ENCODE data around the gene KRTAP10-9.
"Not testable (repeated sequence)": the region's sequence is repeated elsewhere in the genome, so short reads cannot be mapped to it uniquely, and the experiment has no call there.

KRTAP10-9 gene

DNA sequence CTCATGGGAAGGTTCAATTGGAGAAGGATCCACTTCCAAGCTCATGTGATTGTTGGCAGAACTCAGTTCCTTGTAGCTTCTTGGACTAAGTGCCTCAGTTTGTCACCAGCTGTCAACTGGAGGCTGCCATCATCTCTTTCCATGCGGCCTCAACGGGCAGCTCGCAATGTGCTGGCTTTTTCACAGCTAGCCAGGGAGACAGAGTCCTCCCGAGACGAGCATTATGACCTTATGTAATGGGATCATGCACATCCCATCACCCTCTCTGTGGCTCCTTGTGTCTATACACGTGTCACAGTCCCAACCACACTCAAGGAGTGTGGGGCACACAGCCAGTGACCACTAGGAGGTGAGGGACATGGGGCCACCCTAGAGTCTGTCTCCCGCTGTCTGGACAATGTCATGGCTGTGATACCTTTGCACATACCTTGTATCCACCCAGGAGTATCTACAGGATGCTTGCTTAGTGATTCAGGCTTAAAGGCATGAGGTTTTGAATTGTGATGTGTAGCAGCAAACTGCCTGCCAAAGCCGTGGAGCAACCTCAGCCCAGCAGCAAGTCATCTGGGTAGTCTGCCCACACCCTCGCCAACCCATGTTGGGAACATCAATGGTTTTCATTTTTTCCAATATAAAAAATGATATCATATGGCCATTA, 30.7 kb upstream of the KRTAP10-9 start:
- DNase-seq: no peak

DNA sequence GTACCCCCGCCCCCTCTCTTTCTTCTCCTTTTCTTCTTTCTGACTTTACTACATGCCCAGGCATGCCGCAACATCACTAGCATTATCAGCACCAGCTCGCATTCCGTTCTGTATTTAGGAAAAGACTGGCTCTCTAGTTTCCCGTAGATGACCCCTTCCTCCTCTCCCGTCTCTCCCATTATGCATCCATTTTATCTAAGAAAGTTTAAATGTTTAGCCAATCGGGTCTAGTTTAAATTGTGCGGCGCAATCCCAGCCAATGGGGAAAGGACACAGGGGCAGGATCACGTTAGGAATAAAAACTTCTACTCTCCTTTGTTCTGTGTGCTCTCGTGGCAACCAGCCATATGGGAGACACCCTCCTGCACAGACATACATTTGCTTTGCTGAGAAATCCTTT, 28.8 kb upstream of the KRTAP10-9 start:
- DNase-seq: no peak

DNA sequence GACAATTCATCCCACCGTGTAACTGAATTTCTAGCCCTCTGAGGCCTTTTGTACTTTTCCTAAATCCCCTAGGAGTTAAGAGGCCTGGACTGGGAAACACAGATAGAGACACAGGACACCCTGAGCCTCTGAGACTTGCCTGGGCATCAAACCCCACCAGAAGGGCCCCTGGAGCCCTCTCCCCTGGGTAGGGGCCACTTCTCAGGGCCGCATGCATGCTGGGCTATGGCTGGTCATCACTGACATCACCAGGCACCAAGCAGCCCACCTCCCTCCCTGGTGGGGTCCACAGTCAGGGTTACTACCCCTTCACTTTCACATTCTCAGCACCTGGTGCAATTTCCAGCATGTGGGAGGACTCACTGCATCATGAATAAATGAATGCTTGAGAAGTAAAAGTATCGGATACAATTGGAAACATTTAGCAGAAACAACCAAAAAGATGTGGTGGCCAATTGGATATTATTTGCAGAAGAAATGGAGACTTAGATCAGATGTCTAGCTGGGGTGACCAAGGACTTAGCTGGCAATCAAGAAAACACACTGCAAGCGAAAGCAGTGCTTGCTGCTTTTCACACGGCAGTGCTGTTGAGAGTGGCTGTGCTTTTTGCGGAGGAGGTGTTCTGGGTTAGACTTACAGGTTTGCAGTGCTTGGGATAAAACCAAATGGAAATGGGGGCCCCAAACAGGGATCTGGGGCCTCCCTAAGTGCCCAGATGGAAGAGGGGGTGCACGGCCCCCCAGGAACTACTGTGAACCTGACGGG, 27.4 kb upstream of the KRTAP10-9 start:
- no peak for DNase-seq

DNA sequence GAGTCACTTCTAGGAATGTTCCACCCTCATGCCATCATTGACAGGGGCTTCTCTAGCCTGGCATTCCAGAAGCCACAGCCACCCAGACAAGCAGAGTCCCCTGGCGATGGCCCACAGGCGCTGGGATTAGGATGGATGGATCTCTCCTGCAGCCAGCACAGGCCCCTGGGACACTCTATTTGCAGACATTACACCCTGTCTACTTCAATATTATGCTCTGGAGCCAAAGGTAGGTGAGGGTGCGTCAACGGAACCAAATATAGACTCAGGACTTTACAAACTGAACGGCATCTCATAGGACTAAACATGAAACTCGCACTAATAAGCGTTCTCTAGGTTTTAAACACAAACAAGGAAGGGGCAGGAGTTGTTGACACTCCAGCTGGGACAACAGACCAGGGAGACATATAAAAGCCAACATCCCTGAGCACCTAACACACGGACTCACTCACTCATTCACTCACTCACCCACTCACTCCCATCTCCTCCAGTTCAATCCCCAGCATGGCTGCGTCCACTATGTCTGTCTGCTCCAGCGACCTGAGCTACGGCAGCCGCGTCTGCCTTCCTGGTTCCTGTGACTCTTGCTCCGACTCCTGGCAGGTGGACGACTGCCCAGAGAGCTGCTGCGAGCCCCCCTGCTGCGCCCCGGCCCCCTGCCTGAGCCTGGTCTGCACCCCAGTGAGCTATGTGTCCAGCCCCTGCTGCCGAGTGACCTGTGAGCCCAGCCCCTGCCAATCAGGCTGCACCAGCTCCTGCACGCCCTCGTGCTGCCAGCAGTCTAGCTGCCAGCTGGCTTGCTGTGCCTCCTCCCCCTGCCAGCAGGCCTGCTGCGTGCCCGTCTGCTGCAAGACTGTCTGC, 26.5 kb upstream of the KRTAP10-9 start, which contains the start of gene KRTAP10-7:
KRTAP10-7 (plus strand) TSS at position 480 of the 861 bp plus-strand sequence; CDS start at position 505, 25 bp downstream.
- not testable (repeated sequence) for DNase-seq

DNA sequence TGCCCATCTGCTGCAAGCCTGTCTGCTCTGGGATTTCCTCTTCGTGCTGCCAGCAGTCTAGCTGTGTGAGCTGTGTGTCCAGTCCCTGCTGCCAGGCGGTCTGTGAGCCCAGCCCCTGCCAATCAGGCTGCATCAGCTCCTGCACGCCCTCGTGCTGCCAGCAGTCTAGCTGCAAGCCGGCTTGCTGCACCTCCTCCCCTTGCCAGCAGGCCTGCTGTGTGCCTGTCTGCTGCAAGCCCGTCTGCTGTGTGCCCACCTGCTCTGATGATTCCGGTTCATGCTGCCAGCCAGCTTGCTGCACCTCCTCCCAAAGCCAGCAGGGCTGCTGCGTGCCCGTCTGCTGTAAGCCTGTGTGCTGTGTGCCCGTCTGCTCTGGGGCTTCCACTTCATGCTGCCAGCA, 25.8 kb upstream of the KRTAP10-9 start:
- DNase-seq: not testable (repeated sequence)

DNA sequence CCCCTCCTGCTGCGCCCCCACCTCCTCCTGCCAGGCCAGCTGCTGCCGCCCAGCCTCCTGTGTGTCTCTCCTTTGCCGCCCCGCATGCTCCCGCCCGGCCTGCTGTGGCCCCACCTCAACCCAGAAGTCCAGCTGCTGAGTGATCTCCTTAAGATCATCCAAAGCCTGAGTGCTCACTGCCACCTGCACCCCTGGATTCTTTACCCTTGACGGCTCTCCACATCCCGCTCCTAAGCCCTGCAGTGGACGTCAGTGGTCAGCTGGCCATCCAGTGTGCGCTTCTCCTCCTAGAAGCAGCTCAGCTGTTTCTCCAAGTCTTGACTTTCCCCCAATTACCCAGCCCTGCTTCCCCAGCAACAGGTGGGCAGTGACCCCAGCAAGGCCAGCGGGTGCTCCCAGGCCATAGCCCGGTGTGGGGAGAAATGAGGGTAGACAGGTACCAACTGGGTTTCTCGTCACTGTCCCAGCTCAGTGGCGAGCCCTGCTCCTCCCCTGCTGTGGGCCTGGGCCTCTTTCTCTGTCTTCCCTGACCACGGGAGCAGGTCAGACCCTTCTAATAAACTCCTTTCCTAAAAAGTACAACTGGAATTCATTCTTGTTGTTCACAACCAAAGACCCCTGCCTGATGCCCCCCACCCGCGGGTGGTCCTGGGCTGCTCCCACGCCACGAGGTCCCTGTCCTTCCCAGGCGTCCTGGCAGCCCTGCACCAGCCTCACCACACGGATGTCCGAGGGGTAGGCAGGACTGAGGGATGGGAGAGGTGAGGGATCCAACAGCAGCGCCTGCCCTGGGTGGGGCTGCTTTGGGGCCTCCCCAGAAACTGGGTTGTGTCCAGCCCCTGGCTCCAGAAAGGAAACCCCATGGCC, 25.1 kb upstream of the KRTAP10-9 start:
- no peak for DNase-seq

DNA sequence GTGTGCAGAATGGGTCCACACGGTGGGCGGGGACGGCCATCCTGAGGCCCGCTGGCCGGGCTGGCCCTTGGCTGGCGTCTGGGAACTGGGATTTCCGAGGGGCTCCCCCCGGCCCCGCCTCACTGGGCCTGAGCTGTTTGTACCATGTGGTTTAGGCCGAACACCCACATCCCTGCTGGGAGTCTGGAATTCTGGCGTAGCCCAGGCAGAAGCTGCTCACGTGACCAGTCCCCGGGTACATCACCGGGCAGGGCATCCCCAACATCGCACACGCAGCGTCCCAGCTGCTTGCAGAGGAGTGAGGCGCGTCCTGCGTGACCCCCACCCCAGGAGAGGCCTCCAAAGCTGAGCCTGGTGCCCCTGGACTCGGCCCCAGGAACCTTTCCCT, 24.4 kb upstream of the KRTAP10-9 start:
- DNase-seq: no peak

DNA sequence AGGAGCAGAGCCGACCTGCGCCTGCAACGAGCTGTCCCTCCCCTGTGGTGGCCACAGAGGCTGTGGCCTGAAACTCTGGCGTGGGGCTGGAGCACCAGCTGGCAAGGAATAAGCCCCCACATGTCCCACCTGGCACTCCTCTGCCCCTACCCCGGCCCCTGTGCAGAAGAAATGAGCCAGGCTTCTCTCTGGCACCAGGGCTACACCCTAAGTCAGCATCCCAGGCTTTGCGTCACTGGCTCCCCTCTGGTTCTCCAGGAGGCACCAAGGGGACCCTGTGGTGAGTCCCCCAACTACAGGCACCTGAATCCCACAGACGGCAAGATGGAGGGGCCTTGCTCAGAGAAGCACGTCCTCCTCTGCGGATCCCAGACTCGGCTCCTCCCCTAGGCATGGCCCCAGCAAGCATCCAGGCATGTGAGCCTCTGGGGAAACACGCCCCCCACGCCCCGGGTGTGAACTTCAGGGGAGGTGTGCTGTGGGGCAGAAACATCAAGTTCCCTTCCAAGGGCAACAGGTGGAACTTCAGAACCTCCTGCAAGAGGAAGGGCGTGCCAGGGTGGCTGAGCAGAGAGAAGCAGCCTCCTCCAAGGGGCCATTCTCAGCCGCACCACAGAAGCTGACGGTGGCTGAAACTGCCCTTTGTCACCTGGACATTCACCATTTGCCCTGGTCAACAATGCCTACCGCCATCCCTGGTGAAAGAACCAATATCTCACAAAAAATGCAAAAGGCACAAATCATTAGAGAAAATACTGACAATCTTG, 23.6 kb upstream of the KRTAP10-9 start:
- no peak for DNase-seq

DNA sequence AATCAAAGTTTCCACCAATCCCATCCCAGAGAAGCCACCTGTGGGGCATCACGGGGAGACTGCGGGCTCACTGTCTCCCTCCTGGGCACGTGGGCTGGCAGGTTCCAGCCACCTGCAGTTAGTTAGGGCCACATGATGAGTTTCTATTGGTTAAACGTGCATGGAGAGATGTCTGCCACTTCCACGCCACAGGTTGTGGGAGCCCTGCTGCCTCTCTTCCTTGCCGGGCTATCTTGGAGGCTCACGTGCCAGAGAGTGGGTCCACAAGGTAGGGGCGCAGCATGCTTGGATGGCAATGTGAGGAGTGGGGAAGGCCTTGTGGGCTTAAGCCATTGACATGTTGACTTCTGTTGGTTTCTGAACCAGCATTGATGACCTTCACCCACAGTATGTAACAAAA, 23.0 kb upstream of the KRTAP10-9 start:
- no peak for DNase-seq

DNA sequence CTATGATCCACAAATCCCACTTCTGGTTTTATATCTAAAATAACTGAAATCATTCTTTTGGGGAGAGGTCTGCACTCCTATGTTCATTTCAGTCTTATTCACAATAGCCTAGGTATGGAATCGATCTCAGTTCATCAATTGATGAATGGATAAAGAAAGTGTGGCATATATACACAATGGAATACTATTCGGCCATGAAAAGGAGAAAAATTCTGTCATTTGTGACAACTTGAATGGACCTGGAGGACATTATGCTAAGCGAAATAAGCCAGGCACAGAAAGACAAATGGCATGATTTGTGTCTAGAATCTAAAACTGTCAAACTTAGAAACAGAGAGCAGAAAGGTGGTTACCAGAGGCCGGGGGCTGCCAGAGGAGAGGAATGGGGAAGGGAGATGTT, 20.4 kb upstream of the KRTAP10-9 start:
- no peak for DNase-seq

DNA sequence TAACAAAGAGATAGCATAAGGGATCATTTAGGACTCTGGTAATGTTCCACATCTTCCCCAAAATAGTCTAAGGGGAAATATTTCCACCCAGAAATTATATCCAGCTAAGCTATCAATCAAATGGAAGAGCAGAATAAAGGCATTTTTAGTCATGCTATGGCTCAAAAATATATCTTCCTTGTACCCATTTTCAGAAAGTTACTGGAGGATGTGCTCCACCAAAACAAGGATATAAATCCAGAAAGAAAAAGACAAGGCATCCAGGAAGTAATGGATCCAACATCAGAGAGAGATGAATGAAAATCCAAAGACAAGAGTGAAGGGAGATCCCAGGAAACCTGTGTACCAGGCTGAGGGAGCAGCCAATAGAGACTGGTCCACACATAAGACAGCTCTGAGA, 17.7 kb upstream of the KRTAP10-9 start:
- DNase-seq: no peak

DNA sequence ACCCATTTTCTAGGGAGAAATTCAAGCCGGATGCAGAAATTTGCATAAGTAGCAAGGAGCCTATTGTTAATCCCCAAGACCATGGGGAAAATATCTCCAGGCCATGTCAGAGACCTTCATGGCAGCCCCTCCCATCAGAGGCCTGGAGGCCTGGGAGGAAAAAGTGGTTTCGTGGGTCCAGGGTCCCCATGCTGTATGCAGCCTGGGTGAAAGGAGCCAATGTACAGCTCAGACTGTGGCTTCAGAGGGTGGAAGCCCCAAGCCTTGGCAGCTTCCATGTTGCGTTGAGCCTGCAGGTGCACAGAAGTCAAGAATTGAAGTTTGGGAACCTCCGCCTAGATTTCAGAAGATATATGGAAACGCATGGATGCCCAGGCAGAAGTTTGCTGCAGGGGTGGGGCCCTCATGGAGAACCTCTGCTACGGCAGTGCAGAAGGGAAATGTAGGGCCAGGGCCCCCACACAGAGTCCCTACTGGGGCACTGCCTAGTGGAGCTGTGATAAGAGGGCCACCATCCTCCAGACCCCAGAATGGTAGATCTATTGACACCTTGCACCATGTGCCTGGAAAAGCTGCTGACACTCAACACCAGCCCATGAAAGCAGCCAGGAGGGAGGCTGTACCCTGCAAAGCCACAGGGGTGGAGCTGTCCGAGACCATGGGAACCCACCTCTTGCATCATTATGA, 16.6 kb upstream of the KRTAP10-9 start:
- not testable (repeated sequence) for DNase-seq

DNA sequence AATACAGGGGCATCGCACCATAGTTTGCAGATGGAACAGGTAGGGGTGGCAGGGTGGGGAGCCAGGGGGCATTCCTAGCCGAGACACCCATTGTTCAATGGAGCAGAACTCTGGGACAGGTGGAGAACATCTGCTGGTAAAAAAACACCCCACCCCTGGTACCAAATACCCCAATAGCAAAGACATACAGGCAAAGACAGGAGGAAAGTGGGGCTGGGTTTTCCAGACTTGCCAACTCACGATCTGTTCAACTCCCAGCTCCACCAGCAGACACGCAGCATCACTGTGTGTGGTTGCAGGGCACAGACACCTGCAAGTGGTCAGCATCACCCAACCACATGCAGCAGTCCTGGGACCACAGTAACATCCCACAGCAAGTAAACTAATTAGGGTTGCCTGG, 15.3 kb upstream of the KRTAP10-9 start:
- no peak for DNase-seq

DNA sequence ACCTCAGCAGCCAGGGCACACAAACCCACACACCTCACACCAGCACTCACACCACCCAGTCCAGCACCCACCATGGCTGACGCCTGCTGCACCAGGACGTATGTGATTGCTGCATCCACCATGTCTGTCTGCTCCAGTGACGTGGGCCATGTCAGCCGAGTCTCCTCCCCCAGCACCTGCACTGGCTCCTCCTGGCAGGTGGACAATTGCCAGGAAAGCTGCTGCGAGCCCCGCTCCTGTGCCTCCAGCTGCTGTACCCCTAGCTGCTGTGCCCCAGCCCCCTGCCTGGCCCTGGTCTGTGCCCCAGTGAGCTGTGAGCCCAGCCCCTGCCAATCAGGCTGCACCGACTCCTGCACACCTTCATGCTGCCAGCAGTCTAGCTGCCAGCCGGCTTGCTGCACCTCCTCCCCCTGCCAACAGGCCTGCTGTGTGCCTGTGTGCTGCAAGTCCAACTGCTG, 14.8 kb upstream of the KRTAP10-9 start, which contains the start of gene KRTAP10-8:
KRTAP10-8 (plus strand) TSS at position 51 of the 458 bp plus-strand sequence; CDS start at position 73, 22 bp downstream.
- DNase-seq: no peak

DNA sequence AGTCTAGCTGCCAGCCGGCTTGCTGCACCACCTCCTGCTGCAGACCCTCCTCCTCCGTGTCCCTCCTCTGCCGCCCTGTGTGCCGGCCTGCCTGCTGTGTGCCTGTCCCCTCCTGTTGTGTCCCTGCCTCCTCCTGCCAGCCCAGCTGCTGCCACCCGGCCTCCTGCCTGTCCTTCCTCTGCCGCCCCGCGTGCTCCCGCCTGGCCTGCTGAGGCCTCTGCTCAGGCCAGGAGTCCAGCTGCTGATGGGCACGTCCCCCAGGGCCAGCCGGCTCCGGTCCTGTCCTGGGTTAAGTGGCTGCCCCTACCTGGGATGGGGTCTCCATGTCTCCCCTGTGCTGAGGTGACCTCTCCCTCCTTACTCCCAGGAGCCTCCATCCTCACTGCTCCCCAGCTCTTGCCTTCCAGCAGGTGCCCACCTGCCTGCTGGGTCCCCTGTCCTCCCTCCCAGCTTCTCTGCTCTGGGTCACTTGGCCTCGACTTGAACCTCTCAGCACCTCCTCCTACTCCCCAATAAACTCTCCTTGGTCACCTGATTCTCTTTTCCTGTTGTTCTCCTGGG, 14.1 kb upstream of the KRTAP10-9 start:
- no peak for DNase-seq

DNA sequence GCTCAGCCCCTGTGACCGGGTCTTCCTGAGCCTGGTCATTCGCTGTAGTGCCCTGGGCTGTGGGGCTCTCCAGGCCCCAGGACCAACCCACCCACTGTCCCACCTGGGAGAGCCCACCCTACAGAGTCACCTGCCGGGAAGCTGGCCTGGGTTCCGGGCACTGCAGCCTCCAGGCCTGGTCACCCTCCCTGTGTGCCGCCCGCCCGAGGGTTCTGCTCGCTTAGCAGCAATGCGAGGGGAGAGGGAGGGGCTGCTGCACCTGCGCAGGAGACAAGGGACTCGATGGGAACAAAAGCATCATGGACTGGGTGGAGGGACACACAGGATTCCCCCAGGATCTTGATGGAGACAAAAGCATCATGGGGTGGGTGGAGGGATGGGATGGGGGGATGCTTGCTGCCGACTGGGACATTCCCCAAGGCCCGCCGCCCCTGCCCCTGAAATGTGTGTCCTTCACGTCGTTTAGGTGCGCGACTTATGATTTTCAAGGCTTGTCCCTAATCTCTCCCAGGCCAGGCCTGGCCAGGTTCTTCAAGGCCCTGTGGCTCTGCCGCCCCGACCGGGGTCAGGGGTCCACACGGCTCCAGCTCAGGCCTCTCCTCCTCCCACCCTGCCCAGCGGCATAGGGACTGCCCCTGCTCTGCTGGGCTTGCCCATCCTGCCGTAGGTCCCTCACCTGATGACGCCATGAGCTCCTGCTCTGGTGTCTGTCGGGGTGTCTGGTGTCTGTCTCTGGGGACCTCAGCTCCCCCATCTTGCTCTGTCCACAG, 13.3 kb upstream of the KRTAP10-9 start:
- DNase-seq: no peak

DNA sequence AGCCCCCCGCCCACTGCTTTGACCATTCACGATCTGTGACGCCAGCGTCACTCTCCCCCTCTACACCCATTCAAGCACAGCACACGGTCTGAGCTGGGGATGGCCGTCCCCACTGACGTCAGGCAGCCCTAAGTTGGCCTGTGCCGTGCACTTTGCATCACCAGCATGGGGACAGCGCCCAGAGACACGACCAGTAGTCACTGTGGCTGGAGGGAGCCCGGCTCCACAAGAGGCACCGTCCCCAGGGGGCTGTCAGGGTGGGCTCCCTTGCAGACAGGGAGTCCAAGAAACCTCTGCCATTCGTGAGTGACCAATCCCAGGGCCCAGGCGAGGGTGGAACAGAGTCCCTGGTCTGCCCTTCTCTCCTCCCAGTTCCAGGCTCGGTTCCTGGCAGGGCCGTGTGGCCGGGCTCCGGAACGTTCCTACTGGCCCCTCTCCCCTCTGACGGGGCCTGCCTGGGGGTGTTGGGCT, 12.7 kb upstream of the KRTAP10-9 start:
- no peak for DNase-seq

DNA sequence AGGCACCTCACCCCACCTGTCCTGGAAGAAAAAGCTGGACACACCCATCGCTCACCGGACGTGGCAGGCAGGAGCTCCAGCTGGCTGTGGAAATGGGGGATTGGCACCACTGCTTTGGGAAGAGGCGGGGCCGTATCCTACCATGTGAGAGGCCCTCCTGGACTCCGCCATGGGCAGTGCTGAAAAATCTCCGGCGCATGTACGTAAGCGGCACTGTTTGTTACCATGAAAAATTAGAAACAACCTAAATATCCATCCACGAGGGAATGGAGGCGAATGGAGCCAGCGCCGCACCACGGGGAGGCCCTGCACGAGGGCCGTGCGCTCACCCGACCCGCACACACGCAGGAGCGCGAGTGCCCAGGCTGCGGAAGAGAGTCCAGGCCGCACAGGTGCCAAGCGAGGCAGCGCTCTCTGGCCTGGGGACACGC, 11.9 kb upstream of the KRTAP10-9 start:
- DNase-seq: no peak

DNA sequence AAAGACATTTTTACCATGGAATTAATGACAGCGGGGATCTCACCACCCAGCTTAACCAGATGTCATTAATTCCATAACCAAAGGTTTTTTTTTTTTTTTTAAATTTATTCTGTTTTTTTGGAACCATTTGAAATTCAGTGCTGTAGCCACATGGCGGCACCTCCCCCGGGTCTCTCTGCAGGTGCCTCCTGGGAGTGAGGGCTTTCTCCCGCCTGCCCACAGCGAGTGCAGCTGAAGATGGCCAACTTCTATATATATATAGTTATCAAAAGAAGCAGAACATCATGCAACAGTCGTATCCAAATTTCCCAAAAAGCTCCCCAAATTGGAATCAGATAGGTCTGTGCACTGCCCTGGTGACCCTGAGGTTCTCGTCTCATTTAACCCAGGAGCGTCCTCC, 11.4 kb upstream of the KRTAP10-9 start:
- DNase-seq: no peak
